ENCODE data around the gene RAB37. TPM values are rescaled to one million over a fixed set of nuclear protein-coding genes. Genes with fewer than 3 reads are reported as not detected.

The RAB37 gene
- total and polyA plus RNA-seq, 2 of the 13 experiments (the other 11 are each of a cell fraction or from before 2014, with no cell fraction given), result 0.91 to 3.7 TPM

DNA sequence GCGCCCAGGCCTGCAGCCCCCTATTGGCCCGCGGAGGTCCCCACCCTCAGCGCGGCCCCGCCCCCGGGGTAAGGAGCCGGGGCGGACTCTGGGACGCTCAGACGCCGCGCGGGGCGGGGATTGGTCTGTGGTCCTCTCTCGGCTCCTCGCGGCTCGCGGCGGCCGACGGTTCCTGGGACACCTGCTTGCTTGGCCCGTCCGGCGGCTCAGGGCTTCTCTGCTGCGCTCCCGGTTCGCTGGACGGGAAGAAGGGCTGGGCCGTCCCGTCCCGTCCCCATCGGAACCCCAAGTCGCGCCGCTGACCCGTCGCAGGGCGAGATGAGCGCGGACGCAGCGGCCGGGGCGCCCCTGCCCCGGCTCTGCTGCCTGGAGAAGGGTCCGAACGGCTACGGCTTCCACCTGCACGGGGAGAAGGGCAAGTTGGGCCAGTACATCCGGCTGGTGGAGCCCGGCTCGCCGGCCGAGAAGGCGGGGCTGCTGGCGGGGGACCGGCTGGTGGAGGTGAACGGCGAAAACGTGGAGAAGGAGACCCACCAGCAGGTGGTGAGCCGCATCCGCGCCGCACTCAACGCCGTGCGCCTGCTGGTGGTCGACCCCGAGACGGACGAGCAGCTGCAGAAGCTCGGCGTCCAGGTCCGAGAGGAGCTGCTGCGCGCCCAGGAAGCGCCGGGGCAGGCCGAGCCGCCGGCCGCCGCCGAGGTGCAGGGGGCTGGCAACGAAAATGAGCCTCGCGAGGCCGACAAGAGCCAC lies 11.6 kb downstream of the RAB37 start, which contains the start of gene NHERF1 (continued):
- TF ChIP-seq, protein P1, sequence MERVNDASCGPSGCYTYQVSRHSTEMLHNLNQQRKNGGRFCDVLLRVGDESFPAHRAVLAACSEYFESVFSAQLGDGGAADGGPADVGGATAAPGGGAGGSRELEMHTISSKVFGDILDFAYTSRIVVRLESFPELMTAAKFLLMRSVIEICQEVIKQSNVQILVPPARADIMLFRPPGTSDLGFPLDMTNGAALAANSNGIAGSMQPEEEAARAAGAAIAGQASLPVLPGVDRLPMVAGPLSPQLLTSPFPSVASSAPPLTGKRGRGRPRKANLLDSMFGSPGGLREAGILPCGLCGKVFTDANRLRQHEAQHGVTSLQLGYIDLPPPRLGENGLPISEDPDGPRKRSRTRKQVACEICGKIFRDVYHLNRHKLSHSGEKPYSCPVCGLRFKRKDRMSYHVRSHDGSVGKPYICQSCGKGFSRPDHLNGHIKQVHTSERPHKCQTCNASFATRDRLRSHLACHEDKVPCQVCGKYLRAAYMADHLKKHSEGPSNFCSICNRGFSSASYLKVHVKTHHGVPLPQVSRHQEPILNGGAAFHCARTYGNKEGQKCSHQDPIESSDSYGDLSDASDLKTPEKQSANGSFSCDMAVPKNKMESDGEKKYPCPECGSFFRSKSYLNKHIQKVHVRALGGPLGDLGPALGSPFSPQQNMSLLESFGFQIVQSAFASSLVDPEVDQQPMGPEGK (CRISPR knock-in tag; IDR thresholded peaks at IDR 0.05), result peak; percentile 34
- peak; percentile 94 for TF ChIP-seq NKX3-1 (CRISPR knock-in tag; IDR thresholded peaks at IDR 0.05)
- TF ChIP-seq ZFP1 (CRISPR knock-in tag; IDR thresholded peaks at IDR 0.05), result peak; percentile 73; the same call in 1 of the 2 replicates
- peak; percentile 87 to 90 for TF ChIP-seq HMGXB4 (CRISPR knock-in tag; IDR thresholded peaks at IDR 0.05; ENCODE audit: borderline replicate concordance in 1 of 2, low read depth in 1 of 2)
- 0 out of 2 replicates have a peak, but pooled peaks have one; percentile 72 for TF ChIP-seq FOXM1 (CRISPR knock-in tag; IDR thresholded peaks at IDR 0.05)
- TF ChIP-seq ZNF766 (CRISPR knock-in tag; IDR thresholded peaks at IDR 0.05; ENCODE audit: borderline replicate concordance), result peak; percentile 98
- TF ChIP-seq LBX2 (CRISPR knock-in tag; IDR thresholded peaks at IDR 0.05; ENCODE audit: borderline replicate concordance), result peak; percentile 92; the same call in 1 of the 2 replicates
- peak; percentile 81; the same call in 1 of the 2 replicates for TF ChIP-seq ZNF468 (CRISPR knock-in tag; IDR thresholded peaks at IDR 0.05)
- TF ChIP-seq AFF4 (CRISPR knock-in tag; IDR thresholded peaks at IDR 0.05), result peak; percentile 98
- no peak for TF ChIP-seq ARNT (IDR thresholded peaks at IDR 0.05)
- peak; percentile 81 for TF ChIP-seq ZNF121 (CRISPR knock-in tag; IDR thresholded peaks at IDR 0.05)
- TF ChIP-seq, protein P2, sequence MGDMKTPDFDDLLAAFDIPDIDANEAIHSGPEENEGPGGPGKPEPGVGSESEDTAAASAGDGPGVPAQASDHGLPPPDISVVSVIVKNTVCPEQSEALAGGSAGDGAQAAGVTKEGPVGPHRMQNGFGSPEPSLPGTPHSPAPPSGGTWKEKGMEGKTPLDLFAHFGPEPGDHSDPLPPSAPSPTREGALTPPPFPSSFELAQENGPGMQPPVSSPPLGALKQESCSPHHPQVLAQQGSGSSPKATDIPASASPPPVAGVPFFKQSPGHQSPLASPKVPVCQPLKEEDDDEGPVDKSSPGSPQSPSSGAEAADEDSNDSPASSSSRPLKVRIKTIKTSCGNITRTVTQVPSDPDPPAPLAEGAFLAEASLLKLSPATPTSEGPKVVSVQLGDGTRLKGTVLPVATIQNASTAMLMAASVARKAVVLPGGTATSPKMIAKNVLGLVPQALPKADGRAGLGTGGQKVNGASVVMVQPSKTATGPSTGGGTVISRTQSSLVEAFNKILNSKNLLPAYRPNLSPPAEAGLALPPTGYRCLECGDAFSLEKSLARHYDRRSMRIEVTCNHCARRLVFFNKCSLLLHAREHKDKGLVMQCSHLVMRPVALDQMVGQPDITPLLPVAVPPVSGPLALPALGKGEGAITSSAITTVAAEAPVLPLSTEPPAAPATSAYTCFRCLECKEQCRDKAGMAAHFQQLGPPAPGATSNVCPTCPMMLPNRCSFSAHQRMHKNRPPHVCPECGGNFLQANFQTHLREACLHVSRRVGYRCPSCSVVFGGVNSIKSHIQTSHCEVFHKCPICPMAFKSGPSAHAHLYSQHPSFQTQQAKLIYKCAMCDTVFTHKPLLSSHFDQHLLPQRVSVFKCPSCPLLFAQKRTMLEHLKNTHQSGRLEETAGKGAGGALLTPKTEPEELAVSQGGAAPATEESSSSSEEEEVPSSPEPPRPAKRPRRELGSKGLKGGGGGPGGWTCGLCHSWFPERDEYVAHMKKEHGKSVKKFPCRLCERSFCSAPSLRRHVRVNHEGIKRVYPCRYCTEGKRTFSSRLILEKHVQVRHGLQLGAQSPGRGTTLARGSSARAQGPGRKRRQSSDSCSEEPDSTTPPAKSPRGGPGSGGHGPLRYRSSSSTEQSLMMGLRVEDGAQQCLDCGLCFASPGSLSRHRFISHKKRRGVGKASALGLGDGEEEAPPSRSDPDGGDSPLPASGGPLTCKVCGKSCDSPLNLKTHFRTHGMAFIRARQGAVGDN (CRISPR knock-in tag; IDR thresholded peaks at IDR 0.05), result peak; percentile 74
- peak; percentile 66 for TF ChIP-seq HIVEP1 (CRISPR knock-in tag; IDR thresholded peaks at IDR 0.05)
- TF ChIP-seq ELF4 (CRISPR knock-in tag; IDR thresholded peaks at IDR 0.05; ENCODE audit: borderline replicate concordance), result no peak
- TF ChIP-seq ZSCAN20 (CRISPR knock-in tag; IDR thresholded peaks at IDR 0.05; ENCODE audit: borderline replicate concordance), result peak; percentile 91
- peak; percentile 90 for TF ChIP-seq AGO2 (optimal IDR thresholded peaks at IDR 0.05; ENCODE audit: low read depth, low read length)

Data from HepG2 (cell line).